ENCODE results near the gene BTN1A1. TPM values are rescaled to one million over a fixed set of nuclear protein-coding genes. Genes with fewer than 3 reads are reported as not detected.
"Not testable (repeated sequence)": the region's sequence is repeated elsewhere in the genome, so short reads cannot be mapped to it uniquely, and the experiment has no call there.

Gene BTN1A1
- total RNA-seq, 1 donor from 2014 or later, result not detected

GRCh38 chr6:26524314-26524713 is 24.2 kb downstream of the BTN1A1 start:
- H3K9me3 Mint-ChIP-seq; DNase-seq (ENCODE audit: low spot score); H3K27me3 Mint-ChIP-seq (ENCODE audit: insufficient read depth); H3K4me3 Mint-ChIP-seq; H3K36me3 Mint-ChIP-seq (ENCODE audit: low read depth); intact Hi-C loops (cut with micrococcal nuclease); H3K27ac Mint-ChIP-seq: not testable (repeated sequence)
- peaks cover 35% of the 10 kb centered on the region for H3K4me1 Mint-ChIP-seq (ENCODE audit: low read depth)

DNA sequence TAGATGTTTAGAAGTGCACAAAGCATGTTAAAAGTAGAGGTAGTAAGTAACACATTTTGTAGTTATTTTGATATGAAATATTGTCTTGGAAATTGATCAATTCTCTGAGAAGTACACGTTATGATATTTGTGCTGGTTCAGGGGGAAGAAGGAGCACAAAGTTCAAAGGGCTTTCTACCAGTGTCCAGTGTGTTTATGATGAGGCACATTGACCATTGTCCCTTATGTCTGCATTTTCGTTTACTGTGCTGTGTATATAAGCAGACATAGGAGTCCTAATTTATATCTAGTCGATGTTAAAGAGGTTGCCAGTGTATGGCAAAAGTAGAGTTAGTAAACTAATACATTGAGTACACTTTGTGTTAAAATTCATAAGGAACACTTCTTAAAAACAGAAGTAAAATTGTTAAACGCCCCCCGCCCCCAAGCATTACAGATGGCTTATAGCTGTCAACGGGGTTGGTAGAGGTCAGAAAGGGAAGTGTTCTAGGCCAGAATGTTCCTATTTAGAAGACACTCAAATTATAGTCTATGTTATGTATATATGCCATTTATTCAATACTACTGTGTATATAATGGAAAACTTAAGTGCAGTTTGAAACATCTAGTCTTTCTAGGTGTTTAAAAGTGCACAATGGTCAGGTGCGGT is 24.7 kb downstream of the BTN1A1 start:
- no peak overlapping the region for H3K27ac Mint-ChIP-seq
- H3K4me3 Mint-ChIP-seq, result no peak overlapping the region
- peaks cover 3% of the 10 kb centered on the region for H3K36me3 Mint-ChIP-seq (ENCODE audit: low read depth)
- intact Hi-C loops (cut with micrococcal nuclease), result no loop called here
- H3K4me1 Mint-ChIP-seq (ENCODE audit: low read depth), result peaks cover 35% of the 10 kb centered on the region
- no peak for DNase-seq (ENCODE audit: low spot score)
- H3K9me3 Mint-ChIP-seq, result peaks cover 5% of the 10 kb centered on the region
- peaks cover 3% of the 10 kb centered on the region for H3K27me3 Mint-ChIP-seq (ENCODE audit: insufficient read depth)

GRCh38 chr6:26525838-26526237 is 25.7 kb downstream of the BTN1A1 start:
- Mint-ChIP-seq H3K27me3 (ENCODE audit: insufficient read depth) (peaks cover 3% of the 10 kb centered on the region), H3K9me3 (peaks cover 5% of the 10 kb centered on the region), H3K27ac (no peak overlapping the region), H3K4me3 (no peak overlapping the region), H3K36me3 (ENCODE audit: low read depth) (peaks cover 3% of the 10 kb centered on the region), H3K4me1 (ENCODE audit: low read depth) (peaks cover 28% of the 10 kb centered on the region)
- no peak for DNase-seq (ENCODE audit: low spot score)
- intact Hi-C loops (cut with micrococcal nuclease), result no loop called here

GRCh38 chr6:26526928-26527327 is 26.8 kb downstream of the BTN1A1 start:
- peaks cover 28% of the 10 kb centered on the region for H3K4me1 Mint-ChIP-seq (ENCODE audit: low read depth)
- intact Hi-C loops (cut with micrococcal nuclease), result no loop called here
- H3K9me3 Mint-ChIP-seq, result peaks cover 5% of the 10 kb centered on the region
- DNase-seq (ENCODE audit: low spot score), result no peak
- H3K27me3 Mint-ChIP-seq (ENCODE audit: insufficient read depth), result peaks cover 1% of the 10 kb centered on the region
- peaks cover 3% of the 10 kb centered on the region for H3K36me3 Mint-ChIP-seq (ENCODE audit: low read depth)
- H3K4me3 Mint-ChIP-seq, result no peak overlapping the region
- no peak overlapping the region for H3K27ac Mint-ChIP-seq

- H3K4me1 Mint-ChIP-seq (ENCODE audit: low read depth), result peaks cover 29% of the 10 kb centered on the region
- H3K27me3 Mint-ChIP-seq (ENCODE audit: insufficient read depth), result peaks cover 1% of the 10 kb centered on the region
- H3K9me3 Mint-ChIP-seq, result no peaks in the 10 kb centered on the region
- H3K27ac Mint-ChIP-seq, result no peak overlapping the region
- intact Hi-C loops (cut with micrococcal nuclease), result loop anchor here (10.0 kb wide), 2 partner anchors 475 to 505 kb away; a partner anchor contains a TSS
- H3K4me3 Mint-ChIP-seq, result no peak overlapping the region
- no peak for DNase-seq (ENCODE audit: low spot score)
- no peaks in the 10 kb centered on the region for H3K36me3 Mint-ChIP-seq (ENCODE audit: low read depth)
These were observed 30.1 kb downstream of the BTN1A1 start for GRCh38 chr6:26530203-26530602.

DNA sequence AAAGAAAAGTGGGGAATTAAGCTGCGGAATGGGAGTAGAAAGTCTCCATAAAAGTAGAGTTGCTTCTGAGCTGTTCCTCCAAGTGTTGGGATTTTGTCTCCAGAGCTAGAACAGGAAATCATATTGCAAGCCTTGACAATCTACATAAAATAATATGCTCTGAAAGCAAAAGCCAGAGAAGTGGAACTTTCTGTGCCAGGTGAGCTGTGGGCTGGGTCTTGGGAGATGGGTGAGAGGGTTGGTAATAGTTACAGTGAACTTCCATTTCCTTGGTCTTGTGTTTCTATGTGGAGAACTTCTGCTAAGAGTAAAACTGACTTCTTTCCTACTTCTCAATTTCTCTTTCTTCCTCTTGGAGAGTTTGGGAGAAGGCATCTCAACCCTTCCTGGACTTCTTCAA is 31.8 kb downstream of the BTN1A1 start:
- no peak for DNase-seq (ENCODE audit: low spot score)
- no peaks in the 10 kb centered on the region for H3K36me3 Mint-ChIP-seq (ENCODE audit: low read depth)
- H3K27ac Mint-ChIP-seq, result peak overlapping the region; percentile 95
- no peaks in the 10 kb centered on the region for H3K9me3 Mint-ChIP-seq
- H3K4me1 Mint-ChIP-seq (ENCODE audit: low read depth), result peaks cover 37% of the 10 kb centered on the region
- intact Hi-C loops (cut with micrococcal nuclease), result loop anchor here (1.0 to 10.0 kb wide), 7 partner anchors 11 to 507 kb away; partner anchors contain the start of genes BTN2A1 and BTN3A3
- H3K4me3 Mint-ChIP-seq, result peak overlapping the region; percentile 94
- no peaks in the 10 kb centered on the region for H3K27me3 Mint-ChIP-seq (ENCODE audit: insufficient read depth)

DNA sequence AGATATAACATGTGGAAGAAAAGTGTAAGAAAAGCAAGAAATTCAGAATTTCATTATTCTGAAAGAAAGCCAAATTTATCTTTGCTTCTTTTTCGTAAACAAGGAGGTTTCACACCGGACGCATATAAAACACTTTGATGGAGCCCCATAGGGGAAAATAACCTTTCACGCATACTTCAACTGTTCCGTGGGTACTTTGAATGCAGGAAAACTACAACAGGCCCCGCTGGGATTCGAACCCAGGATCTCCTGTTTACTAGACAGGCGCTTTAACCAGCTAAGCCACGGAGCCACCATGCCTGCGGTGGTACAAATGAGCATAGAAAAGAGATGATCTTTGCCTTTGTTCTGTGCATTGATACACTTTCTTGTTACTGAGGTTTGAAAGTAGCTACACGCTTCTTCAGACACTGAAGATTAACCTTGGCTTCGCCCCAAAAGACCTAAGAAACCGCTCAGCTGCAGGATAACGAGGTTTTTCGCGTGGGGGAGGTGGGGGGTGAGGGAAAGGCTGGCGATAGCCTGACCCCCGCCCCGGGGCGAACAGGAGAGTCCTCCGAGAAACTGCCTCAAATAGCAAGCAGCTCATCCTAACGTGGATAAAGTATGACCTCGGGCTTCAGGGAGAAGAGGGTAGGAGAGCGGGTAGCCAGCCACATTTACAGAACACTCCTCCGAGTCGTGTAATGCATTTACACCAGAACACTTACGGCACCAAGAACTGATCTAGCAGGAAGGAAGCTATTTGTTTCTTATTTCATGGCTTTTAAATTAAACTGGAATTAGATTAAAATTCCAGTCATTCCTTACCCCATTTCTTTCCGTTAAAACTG is 32.8 kb downstream of the BTN1A1 start:
- Mint-ChIP-seq H3K27me3 (ENCODE audit: insufficient read depth) (peaks cover 3% of the 10 kb centered on the region), H3K27ac (peak overlapping the region; percentile 95), H3K4me1 (ENCODE audit: low read depth) (peaks cover 46% of the 10 kb centered on the region), H3K36me3 (ENCODE audit: low read depth) (no peaks in the 10 kb centered on the region), H3K9me3 (no peaks in the 10 kb centered on the region), H3K4me3 (peak overlapping the region; percentile 94)
- intact Hi-C loops (cut with micrococcal nuclease), result loop anchor here (1.0 to 10.0 kb wide), 7 partner anchors 12 to 508 kb away; partner anchors contain the start of genes BTN2A1 and BTN3A3
- peak; percentile 86 for DNase-seq (ENCODE audit: low spot score)

GRCh38 chr6:26533532-26533931 is 33.4 kb downstream of the BTN1A1 start:
- Mint-ChIP-seq H3K9me3 (no peaks in the 10 kb centered on the region), H3K36me3 (ENCODE audit: low read depth) (no peaks in the 10 kb centered on the region)

GRCh38 chr6:26534681-26535465 is 34.8 kb downstream of the BTN1A1 start:
- Mint-ChIP-seq H3K9me3 (no peaks in the 10 kb centered on the region), H3K27me3 (ENCODE audit: insufficient read depth) (peaks cover 3% of the 10 kb centered on the region), H3K36me3 (ENCODE audit: low read depth) (peaks cover 2% of the 10 kb centered on the region), H3K4me1 (ENCODE audit: low read depth) (peaks cover 56% of the 10 kb centered on the region), H3K4me3 (no peak overlapping the region), H3K27ac (no peak overlapping the region)
- intact Hi-C loops (cut with micrococcal nuclease), result loop anchor here (10.0 kb wide), 2 partner anchors 480 to 510 kb away; a partner anchor contains a TSS
- no peak for DNase-seq (ENCODE audit: low spot score)

More at GRCh38 chr6:26533532-26533931, 33.4 kb downstream of the BTN1A1 start:
- intact Hi-C loops (cut with micrococcal nuclease), result loop anchor here (2.0 to 10.0 kb wide), 4 partner anchors 77 to 509 kb away; partner anchors contain the start of genes BTN2A1 and BTN3A3
- Mint-ChIP-seq H3K27me3 (ENCODE audit: insufficient read depth) (peaks cover 3% of the 10 kb centered on the region), H3K4me1 (ENCODE audit: low read depth) (peaks cover 46% of the 10 kb centered on the region), H3K27ac (peak overlapping the region; percentile 19), H3K4me3 (peak overlapping the region; percentile 94)
- no peak for DNase-seq (ENCODE audit: low spot score)

GRCh38 chr6:26536571-26537159 is 36.6 kb downstream of the BTN1A1 start:
- peak overlapping the region; percentile 96 for H3K27ac Mint-ChIP-seq
- intact Hi-C loops (cut with micrococcal nuclease), result loop anchor here (1.0 to 10.0 kb wide), 13 partner anchors 15 to 512 kb away; partner anchors contain the start of genes ABT1, BTN3A1 and BTN3A2
- peaks cover 64% of the 10 kb centered on the region for H3K4me1 Mint-ChIP-seq (ENCODE audit: low read depth)
- no peaks in the 10 kb centered on the region for H3K9me3 Mint-ChIP-seq
- peaks cover 3% of the 10 kb centered on the region for H3K27me3 Mint-ChIP-seq (ENCODE audit: insufficient read depth)
- peaks cover 7% of the 10 kb centered on the region for H3K36me3 Mint-ChIP-seq (ENCODE audit: low read depth)
- peak overlapping the region; percentile 91 for H3K4me3 Mint-ChIP-seq
- peak; percentile 16 for DNase-seq (ENCODE audit: low spot score)

DNA sequence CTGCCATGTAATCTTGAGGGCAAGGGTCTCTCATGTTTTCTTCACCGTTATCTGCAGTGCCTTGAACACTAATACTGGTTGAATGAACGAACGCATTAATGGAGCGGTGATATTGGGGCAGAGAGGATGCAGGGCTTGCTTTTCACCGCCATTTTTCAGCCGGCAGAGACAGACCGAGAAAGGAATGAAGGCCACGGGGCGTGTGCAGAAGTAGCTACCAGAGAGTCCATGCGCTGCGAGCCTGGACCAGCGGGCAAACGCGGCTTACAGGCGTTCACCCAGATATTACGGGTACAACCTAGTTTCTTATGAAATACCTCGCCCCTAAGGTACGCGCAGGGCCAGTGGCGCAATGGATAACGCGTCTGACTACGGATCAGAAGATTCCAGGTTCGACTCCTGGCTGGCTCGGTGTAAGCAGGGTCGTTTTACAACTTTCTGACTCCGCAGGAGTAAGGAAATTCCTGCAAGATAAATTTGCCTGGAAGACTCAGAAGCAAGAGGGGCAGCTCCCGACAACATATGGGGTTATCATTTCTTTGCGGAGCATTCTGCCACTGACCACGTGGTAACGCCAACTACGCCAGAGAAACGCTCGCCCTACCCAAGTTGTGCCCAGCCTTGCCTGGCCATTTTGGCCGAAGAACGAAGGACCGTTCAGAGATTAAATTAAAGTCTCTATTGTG is 37.2 kb downstream of the BTN1A1 start:
- Mint-ChIP-seq H3K9me3 (no peaks in the 10 kb centered on the region), H3K27me3 (ENCODE audit: insufficient read depth) (peaks cover 3% of the 10 kb centered on the region), H3K27ac (peak overlapping the region; percentile 96), H3K4me1 (ENCODE audit: low read depth) (peaks cover 61% of the 10 kb centered on the region), H3K36me3 (ENCODE audit: low read depth) (peaks cover 7% of the 10 kb centered on the region), H3K4me3 (peak overlapping the region; percentile 91)
- intact Hi-C loops (cut with micrococcal nuclease), result loop anchor here (1.0 to 10.0 kb wide), 13 partner anchors 16 to 513 kb away; partner anchors contain the start of genes ABT1, BTN3A1 and BTN3A2
- DNase-seq (ENCODE audit: low spot score), result peak; percentile 84
